ENCODE data around the gene RPRD2.

Gene RPRD2

GRCh38 chr1:150515328-150516049, 151.5 kb downstream of the RPRD2 start, which contains the start of gene FALEC:
Gene FALEC, plus strand, starts transcription at chr1:150515752.
- peak; percentile 97 for DNase-seq

- no peak for DNase-seq
These were observed 152.2 kb downstream of the RPRD2 start for GRCh38 chr1:150516050-150516591.

- no peak for DNase-seq
These were observed 152.7 kb downstream of the RPRD2 start for GRCh38 chr1:150516616-150517015.

GRCh38 chr1:150521196-150521968, 157.4 kb downstream of the RPRD2 start:
- DNase-seq, result no peak

GRCh38 chr1:150525348-150525747, 161.4 kb downstream of the RPRD2 start:
- no peak for DNase-seq

Data from NCI-H510A treated with DMSO at 0.1 percent for 48 hours (cell line).